RWPE1 (cell line): ENCODE data around the gene BICD2.

Experiments
- CTCF ChIA-PET: fragments of 350-600 bp; sonication (Branson Sonifier 250); formaldehyde crosslinking; extraction: SDS; loops from one replicate; lab custom pipeline; 2021; lab: Yijun Ruan, JAX
- POLR2A ChIA-PET: fragments of 400-600 bp; formaldehyde crosslinking; extraction: SDS; loops from one replicate; lab custom pipeline; 2020; ENCODE audit warnings: antibody characterized with exemption; ENCODE audit not compliant: low non-redundant PET; lab: Yijun Ruan, JAX
- DNase-seq: peaks from one replicate; pipeline ENCODE4 v3.0.0; 2012; ENCODE audit warnings: low spot score
- H3K27ac ChIP-seq: fragments of 450-650 bp; 2 replicates; pipeline ENCODE4 v1.5.1; 2017
- CTCF ChIP-seq: fragments of 450-650 bp; conservative IDR thresholded peaks from 2 replicates; pipeline ENCODE4 v1.5.1; 2017; ENCODE audit warnings: low read depth, mild to moderate bottlenecking

The BICD2 gene

GRCh38 chr9:92711146-92711545 lies 53.5 kb downstream of the BICD2 start:
- ChIA-PET POLR2A (no interaction called here), CTCF (no interaction called here)
- no peak for DNase-seq
- peak overlapping the region; percentile 67 for H3K27ac ChIP-seq
- no peak for TF ChIP-seq CTCF

- no peak for TF ChIP-seq CTCF
- H3K27ac ChIP-seq = peak overlapping the region; percentile 67
- POLR2A ChIA-PET = no interaction called here
- DNase-seq = no peak
- CTCF ChIA-PET = no interaction called here
Measured at GRCh38 chr9:92710368-92710767, 54.3 kb downstream of the BICD2 start.

- ChIA-PET CTCF (interaction anchor here (0.5 kb wide), 1 partner anchor 85 kb away, joined by 5 read pairs; no protein-coding TSS in a partner anchor), POLR2A (interaction anchor here (0.5 kb wide), 1 partner anchor 34 kb away, joined by 5 read pairs; no protein-coding TSS in a partner anchor)
- H3K27ac ChIP-seq = peak overlapping the region; percentile 67
- DNase-seq = no peak
- TF ChIP-seq CTCF = no peak
Measured at GRCh38 chr9:92709954-92710353, 54.7 kb downstream of the BICD2 start.

GRCh38 chr9:92709240-92709639 lies 55.4 kb downstream of the BICD2 start:
- H3K27ac ChIP-seq = no peak overlapping the region; the same call in 1 of the 2 replicates
- TF ChIP-seq CTCF = no peak
- POLR2A ChIA-PET = no interaction called here
- CTCF ChIA-PET = interaction anchor here (0.5 kb wide), 1 partner anchor 86 kb away, joined by 5 read pairs; no protein-coding TSS in a partner anchor
- DNase-seq = peak; percentile 56

- ChIA-PET CTCF (interaction anchor here (0.6 to 0.9 kb wide), 3 partner anchors 14 to 55 kb away, joined by 3 to 4 read pairs (median 3); no protein-coding TSS in a partner anchor), POLR2A (no interaction called here)
- TF ChIP-seq CTCF = no peak
- H3K27ac ChIP-seq = no peak overlapping the region
- no peak for DNase-seq
Measured at GRCh38 chr9:92707530-92707929, 57.1 kb downstream of the BICD2 start.

- peak overlapping the region; percentile 47 for H3K27ac ChIP-seq
- DNase-seq = peak; percentile 57
- peak; percentile 33; the same call in 1 of the 2 replicates for TF ChIP-seq CTCF
- ChIA-PET CTCF (interaction anchor here (0.7 kb wide), 1 partner anchor 36 kb away, joined by 3 read pairs; the partner anchor contains the start of gene IPPK), POLR2A (no interaction called here)
Measured at GRCh38 chr9:92706218-92706940, 58.3 kb downstream of the BICD2 start.
